ENCODE data around the gene MAP3K6.

MAP3K6 gene

GRCh38 chr1:27346991-27347624, 19.7 kb downstream of the MAP3K6 start:
- TF ChIP-seq CTCF (IDR thresholded peaks at IDR 0.05; ENCODE audit: insufficient read depth, low read depth, low read length, missing control alignments): no peak
- H3K4me3 ChIP-seq (ENCODE audit: low read depth, low read length): no peak overlapping the region

GRCh38 chr1:27346357-27346756, 20.4 kb downstream of the MAP3K6 start:
- DNase-seq (ENCODE audit: low read depth): no peak
- no peak overlapping the region for H3K4me3 ChIP-seq (ENCODE audit: low read depth, low read length)
- no peak for TF ChIP-seq CTCF (IDR thresholded peaks at IDR 0.05; ENCODE audit: insufficient read depth, low read depth, low read length, missing control alignments)

More at GRCh38 chr1:27346991-27347624, 19.7 kb downstream of the MAP3K6 start:
- no peak for DNase-seq (ENCODE audit: low read depth)

GRCh38 chr1:27345272-27345671, 21.5 kb downstream of the MAP3K6 start:
- H3K4me3 ChIP-seq (ENCODE audit: low read depth, low read length): no peak overlapping the region
- no peak for DNase-seq (ENCODE audit: low read depth)
- no peak for TF ChIP-seq CTCF (IDR thresholded peaks at IDR 0.05; ENCODE audit: insufficient read depth, low read depth, low read length, missing control alignments)

- no peak for DNase-seq (ENCODE audit: low read depth)
- no peak for TF ChIP-seq CTCF (IDR thresholded peaks at IDR 0.05; ENCODE audit: insufficient read depth, low read depth, low read length, missing control alignments)
- H3K4me3 ChIP-seq (ENCODE audit: low read depth, low read length): peak overlapping the region; percentile 47
These were observed 23.1 kb downstream of the MAP3K6 start for GRCh38 chr1:27343639-27344025.

- H3K4me3 ChIP-seq (ENCODE audit: low read depth, low read length): peak overlapping the region; percentile 47
- TF ChIP-seq CTCF (IDR thresholded peaks at IDR 0.05; ENCODE audit: insufficient read depth, low read depth, low read length, missing control alignments): no peak
- DNase-seq (ENCODE audit: low read depth): peak; percentile 70
These were observed 23.8 kb downstream of the MAP3K6 start for GRCh38 chr1:27342778-27343638.

GRCh38 chr1:27342391-27342777, 24.4 kb downstream of the MAP3K6 start:
- TF ChIP-seq CTCF (IDR thresholded peaks at IDR 0.05; ENCODE audit: insufficient read depth, low read depth, low read length, missing control alignments): no peak
- no peak for DNase-seq (ENCODE audit: low read depth)
- H3K4me3 ChIP-seq (ENCODE audit: low read depth, low read length): peak overlapping the region; percentile 47
